ENCODE results near the gene ZDHHC15.
"Not testable (repeated sequence)": the region's sequence is repeated elsewhere in the genome, so short reads cannot be mapped to it uniquely, and the experiment has no call there.

The ZDHHC15 gene, protein sequence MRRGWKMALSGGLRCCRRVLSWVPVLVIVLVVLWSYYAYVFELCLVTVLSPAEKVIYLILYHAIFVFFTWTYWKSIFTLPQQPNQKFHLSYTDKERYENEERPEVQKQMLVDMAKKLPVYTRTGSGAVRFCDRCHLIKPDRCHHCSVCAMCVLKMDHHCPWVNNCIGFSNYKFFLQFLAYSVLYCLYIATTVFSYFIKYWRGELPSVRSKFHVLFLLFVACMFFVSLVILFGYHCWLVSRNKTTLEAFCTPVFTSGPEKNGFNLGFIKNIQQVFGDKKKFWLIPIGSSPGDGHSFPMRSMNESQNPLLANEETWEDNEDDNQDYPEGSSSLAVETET

GRCh38 chrX:75522565-75523431, at the start of gene ZDHHC15:
Gene ZDHHC15, minus strand, starts transcription at chrX:75523037. Its CDS starts 13 bp downstream, at chrX:75523024.
- peak; percentile 61 for DNase-seq

GRCh38 chrX:75560544-75560943, 37.7 kb upstream of the ZDHHC15 start:
- DNase-seq = not testable (repeated sequence)

- DNase-seq = no peak
Observed at GRCh38 chrX:75547783-75548182, 24.9 kb upstream of the ZDHHC15 start.

- DNase-seq = no peak
Observed at GRCh38 chrX:75546724-75547511, 24.1 kb upstream of the ZDHHC15 start.

GRCh38 chrX:75544786-75545185, 21.9 kb upstream of the ZDHHC15 start:
- no peak for DNase-seq

GRCh38 chrX:75483933-75484332, 38.9 kb downstream of the ZDHHC15 start:
- no peak for DNase-seq

GRCh38 chrX:75461780-75462179, 61.1 kb downstream of the ZDHHC15 start:
- not testable (repeated sequence) for DNase-seq

DNA sequence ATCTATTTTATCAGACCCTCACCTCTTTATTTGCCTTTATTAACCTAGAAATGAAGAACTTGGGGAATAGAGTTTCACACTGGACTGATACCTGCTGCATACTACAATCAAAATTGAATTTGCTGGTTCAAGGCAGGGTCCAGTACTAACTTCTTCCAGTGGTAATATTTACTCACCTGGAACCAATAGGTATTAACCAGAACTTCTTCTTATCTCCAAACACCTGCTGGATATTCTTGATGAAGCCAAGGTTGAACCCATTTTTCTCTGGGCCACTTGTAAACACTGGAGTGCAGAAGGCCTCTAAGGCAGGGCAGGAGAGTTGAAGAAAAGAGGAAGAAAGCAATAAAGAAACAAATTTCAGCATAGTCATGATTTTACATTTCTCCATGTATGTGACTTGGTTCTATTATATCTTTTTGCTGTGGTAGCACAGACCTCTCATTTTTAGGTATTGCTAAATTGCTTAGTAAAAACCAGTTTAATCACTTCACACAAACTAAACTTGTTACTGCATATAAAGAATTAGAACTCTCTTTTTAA, 101.1 kb downstream of the ZDHHC15 start:
- DNase-seq = no peak

DNA sequence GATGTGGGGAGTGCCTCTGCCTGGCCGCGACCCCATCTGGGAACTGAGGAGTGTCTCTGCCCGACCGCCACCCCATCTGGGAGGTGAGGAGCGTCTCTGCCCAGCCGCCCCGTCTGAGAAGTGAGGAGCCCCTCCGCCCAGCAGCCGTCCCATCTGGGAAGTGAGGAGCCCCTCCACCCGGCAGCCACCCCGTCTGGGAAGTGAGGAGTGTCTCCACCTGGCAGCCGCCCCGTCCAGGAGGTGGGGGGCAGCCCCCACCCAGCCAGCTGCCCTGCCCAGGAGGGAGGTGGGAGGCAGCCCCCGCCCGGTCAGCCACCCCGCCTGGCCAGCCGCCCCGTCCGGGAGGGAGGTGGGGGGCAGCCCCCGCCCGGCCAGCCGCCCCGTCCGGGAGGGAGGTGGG, 115.7 kb downstream of the ZDHHC15 start:
- DNase-seq = not testable (repeated sequence)

GRCh38 chrX:75390470-75390869, 132.4 kb downstream of the ZDHHC15 start:
- DNase-seq = no peak

- DNase-seq = no peak
Observed at GRCh38 chrX:75369721-75370120, 153.1 kb downstream of the ZDHHC15 start.

DNA sequence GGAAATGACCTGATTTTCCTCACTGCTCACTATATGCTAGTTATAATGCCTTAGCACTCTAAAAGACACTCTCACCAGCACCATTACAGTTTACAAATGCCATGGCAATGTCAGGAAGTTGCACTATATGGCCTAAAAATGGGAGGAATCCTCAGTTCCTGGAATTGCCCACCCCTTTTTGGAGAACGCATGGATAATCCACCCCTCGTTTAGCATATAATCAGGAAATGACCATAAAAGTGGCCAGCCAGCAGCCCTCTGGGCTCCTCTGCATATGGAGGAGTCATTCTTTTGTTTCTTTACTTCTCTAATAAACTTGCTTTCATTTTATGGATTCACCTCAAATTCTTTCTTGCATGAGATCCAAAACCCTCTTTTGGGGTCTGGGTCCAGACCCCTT, 156.0 kb downstream of the ZDHHC15 start:
- DNase-seq = no peak

GRCh38 chrX:75365243-75365975, 157.4 kb downstream of the ZDHHC15 start:
- DNase-seq = no peak

GRCh38 chrX:75361788-75362187, 161.0 kb downstream of the ZDHHC15 start:
- DNase-seq = no peak

- DNase-seq = not testable (repeated sequence)
Observed at GRCh38 chrX:75348601-75349000, 174.2 kb downstream of the ZDHHC15 start.

DNA sequence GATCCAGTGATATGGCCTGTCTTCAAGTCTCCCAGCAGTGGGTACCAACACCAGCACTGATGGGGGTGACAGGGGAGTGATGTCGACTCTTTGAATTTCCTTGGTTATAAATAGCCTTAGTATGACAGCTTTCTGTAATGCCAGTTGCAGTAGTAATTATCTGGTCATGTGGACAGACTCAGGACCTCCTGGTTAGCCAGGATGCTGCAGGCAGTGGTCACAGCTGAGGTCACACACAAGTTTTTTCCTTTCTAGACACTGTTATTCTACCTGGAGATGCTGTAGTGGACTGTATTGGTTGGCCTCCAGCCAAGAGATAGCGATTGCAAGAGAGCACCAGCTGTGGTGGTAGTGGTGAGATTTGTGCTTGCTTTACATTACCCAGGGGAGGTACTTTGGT, 185.3 kb downstream of the ZDHHC15 start:
- no peak for DNase-seq

DNA sequence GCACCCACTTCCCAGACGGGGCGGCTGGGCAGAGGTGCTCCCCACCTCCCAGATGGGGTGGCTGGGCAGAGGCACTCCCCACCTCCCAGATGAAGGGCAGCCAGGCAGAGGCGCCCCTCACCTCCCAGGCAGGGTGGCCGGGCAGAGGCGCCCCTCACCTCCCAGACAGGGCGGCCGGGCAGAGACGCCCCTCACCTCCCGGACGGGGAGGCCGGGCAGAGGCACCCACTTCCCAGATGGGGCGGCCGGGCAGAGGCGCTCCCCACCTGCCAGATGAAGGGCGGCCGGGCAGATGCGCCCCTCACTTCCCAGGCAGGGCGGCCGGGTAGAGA, 187.7 kb downstream of the ZDHHC15 start:
- no peak for DNase-seq

GRCh38 chrX:75334407-75335126, 188.3 kb downstream of the ZDHHC15 start:
- DNase-seq = not testable (repeated sequence)

- DNase-seq = no peak
Observed at GRCh38 chrX:75327607-75328006, 195.2 kb downstream of the ZDHHC15 start.

Measured in activated T-cell treated with anti-CD3 and anti-CD28 coated beads, Interleukin-2, amount 50 U/mL, for 1 hour (primary cell).